Mesenchymal stem cell (in vitro differentiated cells and primary cell): Measurements from ENCODE around the gene LDAH.

Experiments used
- DNase-seq: peaks from one replicate; pipeline ENCODE4 v3.0.0-alpha.2; 2013
- H2AFZ ChIP-seq: one replicate; pipeline ENCODE4 v1.6.1; 2013; ENCODE audit warnings: low read depth, mild to moderate bottlenecking, control low read depth, inconsistent platforms, low read length, moderate library complexity
- H2AK5ac ChIP-seq: 2 replicates; pipeline ENCODE4 v1.6.1; 2013; ENCODE audit warnings: low read length, moderate library complexity, mild to moderate bottlenecking, inconsistent platforms; ENCODE audit not compliant: severe bottlenecking
- H2BK120ac ChIP-seq: one replicate; pipeline ENCODE4 v1.6.1; 2013; ENCODE audit warnings: low read depth, mild to moderate bottlenecking, inconsistent platforms, low read length, moderate library complexity
- H2BK12ac ChIP-seq, 2 experiments: one replicate each; pipeline ENCODE4 v1.6.1; 2013; ENCODE audit warnings: inconsistent platforms in 2 of 2, low read length in 2 of 2, mild to moderate bottlenecking in 2 of 2, moderate library complexity in 2 of 2, control low read depth in 1 of 2
- H2BK15ac ChIP-seq: one replicate; pipeline ENCODE4 v1.6.1; 2013; ENCODE audit warnings: mild to moderate bottlenecking, low read depth, inconsistent platforms; ENCODE audit not compliant: poor library complexity, severe bottlenecking
- H2BK5ac ChIP-seq: 2 replicates; pipeline ENCODE4 v1.6.1; 2013; ENCODE audit warnings: low read depth, mild to moderate bottlenecking, low read length, control low read depth, inconsistent platforms; ENCODE audit not compliant: poor library complexity, severe bottlenecking
- H3K14ac ChIP-seq, 2 experiments: one replicate each; pipeline ENCODE4 v1.6.1; 2013; ENCODE audit warnings: inconsistent platforms in 2 of 2, low read length in 2 of 2, control low read depth in 1 of 2, mild to moderate bottlenecking in 1 of 2, moderate library complexity in 1 of 2
- H3K18ac ChIP-seq, 2 experiments: one replicate each; pipeline ENCODE4 v1.6.1; 2013; ENCODE audit warnings: inconsistent platforms in 2 of 2, low read length in 2 of 2, control low read depth in 1 of 2, low read depth in 1 of 2, mild to moderate bottlenecking in 1 of 2
- H3K23ac ChIP-seq, 2 experiments: one replicate each; pipeline ENCODE4 v1.6.1; 2013; ENCODE audit warnings: inconsistent platforms in 2 of 2, low read length in 2 of 2, mild to moderate bottlenecking in 2 of 2, moderate library complexity in 2 of 2, control low read depth in 1 of 2
- H3K27ac ChIP-seq: 2 replicates; pipeline ENCODE4 v1.5.1; 2013; ENCODE audit warnings: mild to moderate bottlenecking, moderate library complexity, low read length, control low read depth, inconsistent platforms; ENCODE audit not compliant: poor library complexity, severe bottlenecking
- H3K27me3 ChIP-seq, 2 experiments: 2 replicates each; pipeline versions ENCODE4 v1.6.1 to v1.7.0; 2013; ENCODE audit warnings: low read length in 2 of 2, mild to moderate bottlenecking in 2 of 2, moderate library complexity in 2 of 2, control low read depth in 1 of 2, inconsistent platforms in 1 of 2; ENCODE audit not compliant: control insufficient read depth in 1 of 2, insufficient read depth in 1 of 2
- H3K36me3 ChIP-seq, 2 experiments: 2 replicates each; pipeline versions ENCODE4 v1.6.1 to v1.7.0; 2013; ENCODE audit warnings: low read length in 2 of 2, control low read depth in 1 of 2, inconsistent platforms in 1 of 2, low read depth in 1 of 2, mild to moderate bottlenecking in 1 of 2; ENCODE audit not compliant: insufficient read depth in 2 of 2, control insufficient read depth in 1 of 2
- H3K4ac ChIP-seq, 2 experiments: one replicate each; pipeline ENCODE4 v1.6.1; 2013; ENCODE audit warnings: inconsistent platforms in 2 of 2, low read length in 2 of 2, mild to moderate bottlenecking in 2 of 2, moderate library complexity in 2 of 2, control low read depth in 1 of 2, low read depth in 1 of 2
- H3K4me1 ChIP-seq: 2 replicates; pipeline ENCODE4 v1.6.1; 2013; ENCODE audit warnings: low read depth, low read length, control low read depth; ENCODE audit not compliant: control insufficient read depth, insufficient read depth
- H3K4me2 ChIP-seq: 2 replicates; pipeline ENCODE4 v1.6.1; 2013; ENCODE audit warnings: low read length, mild to moderate bottlenecking, inconsistent platforms; ENCODE audit not compliant: poor library complexity, severe bottlenecking
- H3K4me3 ChIP-seq, 2 experiments: 2 replicates each; pipeline versions ENCODE4 v1.5.1 to v1.7.0; 2013; ENCODE audit warnings: low read length in 2 of 2, mild to moderate bottlenecking in 2 of 2, control low read depth in 1 of 2, low read depth in 1 of 2; ENCODE audit not compliant: insufficient read depth in 1 of 2
- H3K79me1 ChIP-seq: replicated peaks from 2 replicates; pipeline ENCODE4 v1.6.1; 2013; ENCODE audit warnings: mild to moderate bottlenecking, control low read depth, low read length, inconsistent platforms; ENCODE audit not compliant: poor library complexity, severe bottlenecking
- H3K9ac ChIP-seq: 2 replicates; pipeline ENCODE4 v1.7.0; 2013; ENCODE audit warnings: mild to moderate bottlenecking, low read length, moderate library complexity
- H3K9me3 ChIP-seq: 2 replicates; pipeline ENCODE4 v1.7.0; 2013; ENCODE audit warnings: mild to moderate bottlenecking, low read length; ENCODE audit not compliant: control insufficient read depth
- H4K8ac ChIP-seq: one replicate; pipeline ENCODE4 v1.6.1; 2013; ENCODE audit warnings: inconsistent platforms, mild to moderate bottlenecking, low read length, moderate library complexity
- H4K91ac ChIP-seq: one replicate; pipeline ENCODE4 v1.6.1; 2013; ENCODE audit warnings: mild to moderate bottlenecking, low read length, inconsistent platforms
- WGBS: methylation state at CpG from one replicate; pipeline ENCODE4 v1.1.7; 2013; ENCODE audit warnings: mixed read lengths; 5-methylcytosine and 5-hydroxymethylcytosine counted together

Gene LDAH

DNA sequence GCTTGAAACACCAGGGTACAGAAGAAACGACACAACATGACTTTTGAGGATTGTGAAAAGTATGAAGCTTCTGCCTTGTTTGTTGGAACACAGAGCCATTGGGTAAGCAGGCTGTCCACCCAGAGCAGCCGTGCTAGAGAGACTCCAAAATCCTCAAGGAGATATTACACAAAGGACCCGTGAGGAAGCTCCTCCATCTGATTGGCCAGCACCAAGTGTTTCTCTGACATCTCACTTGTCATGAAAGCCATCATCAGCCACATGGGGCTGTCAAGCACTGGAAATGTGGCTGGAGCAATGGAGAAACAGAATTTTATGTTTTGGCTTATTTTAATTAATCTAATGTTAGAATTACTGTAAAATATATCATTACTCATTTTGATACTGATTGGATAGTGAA is 29.8 kb upstream of the LDAH start:
- Histone ChIP-seq H3K27me3 (peaks cover 2 to 9% of the 10 kb centered on the region in 2 experiments), H3K9me3 (no peaks in the 10 kb centered on the region), H3K4ac (no peak overlapping the region), H2AFZ (no peak overlapping the region), H3K27ac (no peak overlapping the region), H2BK120ac (no peak overlapping the region), H2BK5ac (no peak overlapping the region), H4K91ac (no peak overlapping the region), H2BK15ac (no peak overlapping the region), H3K14ac (no peak overlapping the region), H3K4me2 (no peak overlapping the region), H4K8ac (no peak overlapping the region), H3K23ac (no peak overlapping the region), H3K79me1 (no peaks in the 10 kb centered on the region), H3K18ac (no peak overlapping the region), H2BK12ac (no peak overlapping the region), H3K9ac (no peak overlapping the region), H3K36me3 (no peaks in the 10 kb centered on the region), H3K4me1 (no peaks in the 10 kb centered on the region), H3K4me3 (no peak overlapping the region), H2AK5ac (no peak overlapping the region)
- no peak for DNase-seq
- 80% methylated on average over 2 of the region's 3 CpGs for WGBS

- Histone ChIP-seq H2AK5ac (no peak overlapping the region), H2BK12ac (no peak overlapping the region), H3K9ac (no peak overlapping the region), H4K91ac (no peak overlapping the region), H3K14ac (no peak overlapping the region), H2BK15ac (no peak overlapping the region), H3K27ac (no peak overlapping the region), H2BK5ac (no peak overlapping the region), H3K79me1 (no peaks in the 10 kb centered on the region), H3K4me2 (no peak overlapping the region), H3K4me1 (no peaks in the 10 kb centered on the region), H2BK120ac (no peak overlapping the region), H3K18ac (no peak overlapping the region), H4K8ac (no peak overlapping the region), H3K4me3 (no peak overlapping the region), H3K9me3 (no peaks in the 10 kb centered on the region), H3K27me3 (peaks cover 2 to 9% of the 10 kb centered on the region in 2 experiments), H3K23ac (no peak overlapping the region), H3K4ac (no peak overlapping the region), H3K36me3 (no peaks in the 10 kb centered on the region), H2AFZ (no peak overlapping the region)
- DNase-seq: no peak
- 49% methylated on average over 2 of the region's 6 CpGs for WGBS
Observed at GRCh38 chr2:20852139-20852538, 29.2 kb upstream of the LDAH start.

- Histone ChIP-seq H2BK5ac (no peak overlapping the region), H2BK12ac (no peak overlapping the region), H3K9ac (no peak overlapping the region), H3K27me3 (peaks cover 5 to 12% of the 10 kb centered on the region in 2 experiments), H3K23ac (peak overlapping the region in 1 of 2 experiments; percentile 72), H2AK5ac (no peak overlapping the region), H3K27ac (no peak overlapping the region), H3K4ac (no peak overlapping the region), H2BK15ac (no peak overlapping the region), H2BK120ac (no peak overlapping the region), H3K9me3 (no peaks in the 10 kb centered on the region), H3K79me1 (no peaks in the 10 kb centered on the region), H4K91ac (no peak overlapping the region), H4K8ac (no peak overlapping the region), H2AFZ (no peak overlapping the region), H3K4me3 (no peak overlapping the region), H3K18ac (no peak overlapping the region), H3K4me1 (no peaks in the 10 kb centered on the region), H3K4me2 (no peak overlapping the region), H3K14ac (no peak overlapping the region), H3K36me3 (no peaks in the 10 kb centered on the region)
- no peak for DNase-seq
- 77% methylated on average over 2 of the region's 2 CpGs for WGBS
Observed at GRCh38 chr2:20844246-20844645, 21.3 kb upstream of the LDAH start.

GRCh38 chr2:20839052-20839451 is 16.2 kb upstream of the LDAH start:
- no peak overlapping the region for H4K91ac ChIP-seq
- no peak overlapping the region for H2BK120ac ChIP-seq
- H2AK5ac ChIP-seq: no peak overlapping the region
- H3K4ac ChIP-seq: no peak overlapping the region
- no peak overlapping the region for H3K9ac ChIP-seq
- H3K14ac ChIP-seq: no peak overlapping the region
- no peaks in the 10 kb centered on the region for H3K4me1 ChIP-seq
- no CpG with 5 or more reads among the region's 1 CpG for WGBS
- peaks cover 5 to 8% of the 10 kb centered on the region in 2 experiments for H3K27me3 ChIP-seq
- H2BK12ac ChIP-seq: no peak overlapping the region
- H2AFZ ChIP-seq: no peak overlapping the region
- H3K18ac ChIP-seq: no peak overlapping the region
- no peak for DNase-seq
- no peak overlapping the region for H3K4me3 ChIP-seq
- H3K79me1 ChIP-seq: no peaks in the 10 kb centered on the region
- H2BK15ac ChIP-seq: no peak overlapping the region
- H3K9me3 ChIP-seq: no peaks in the 10 kb centered on the region
- H3K4me2 ChIP-seq: no peak overlapping the region
- no peak overlapping the region for H3K27ac ChIP-seq
- H2BK5ac ChIP-seq: no peak overlapping the region
- no peak overlapping the region for H3K23ac ChIP-seq
- H3K36me3 ChIP-seq: no peaks in the 10 kb centered on the region
- no peak overlapping the region for H4K8ac ChIP-seq
